Panc1 (cell line): Measurements from ENCODE around the gene FEN1.

ENCODE experiments used
- POLR2AphosphoS5 ChIP-seq: IDR thresholded peaks from 2 replicates; pipeline ENCODE4 v1.6.1; 2012; ENCODE audit warnings: mild to moderate bottlenecking, low read depth, low read length, moderate library complexity
- SIN3A ChIP-seq: IDR thresholded peaks from 2 replicates; pipeline ENCODE4 v1.6.1; 2012; ENCODE audit warnings: low read depth, mild to moderate bottlenecking, low read length, moderate library complexity, borderline replicate concordance; ENCODE audit not compliant: insufficient read depth
- TCF7L2 ChIP-seq: IDR thresholded peaks from 2 replicates; pipeline ENCODE4 v1.6.1; 2011; ENCODE audit warnings: mild to moderate bottlenecking, low read depth, low read length, inconsistent platforms
- TF ChIP-seq, protein P1 (sequence below): fragments of 450-650 bp; IDR thresholded peaks from 2 replicates; pipeline ENCODE4 v1.5.1; 2017; ENCODE audit warnings: mild to moderate bottlenecking
- TF ChIP-seq, protein P2 (sequence below), 2 experiments: IDR thresholded peaks; 2 replicates each; pipeline ENCODE4 v1.6.1; 2011 to 2012; ENCODE audit warnings: low read depth in 2 of 2, control low read depth in 1 of 2, low read length in 1 of 2, mild to moderate bottlenecking in 1 of 2, moderate library complexity in 1 of 2; ENCODE audit not compliant: insufficient read depth in 1 of 2

DNA sequence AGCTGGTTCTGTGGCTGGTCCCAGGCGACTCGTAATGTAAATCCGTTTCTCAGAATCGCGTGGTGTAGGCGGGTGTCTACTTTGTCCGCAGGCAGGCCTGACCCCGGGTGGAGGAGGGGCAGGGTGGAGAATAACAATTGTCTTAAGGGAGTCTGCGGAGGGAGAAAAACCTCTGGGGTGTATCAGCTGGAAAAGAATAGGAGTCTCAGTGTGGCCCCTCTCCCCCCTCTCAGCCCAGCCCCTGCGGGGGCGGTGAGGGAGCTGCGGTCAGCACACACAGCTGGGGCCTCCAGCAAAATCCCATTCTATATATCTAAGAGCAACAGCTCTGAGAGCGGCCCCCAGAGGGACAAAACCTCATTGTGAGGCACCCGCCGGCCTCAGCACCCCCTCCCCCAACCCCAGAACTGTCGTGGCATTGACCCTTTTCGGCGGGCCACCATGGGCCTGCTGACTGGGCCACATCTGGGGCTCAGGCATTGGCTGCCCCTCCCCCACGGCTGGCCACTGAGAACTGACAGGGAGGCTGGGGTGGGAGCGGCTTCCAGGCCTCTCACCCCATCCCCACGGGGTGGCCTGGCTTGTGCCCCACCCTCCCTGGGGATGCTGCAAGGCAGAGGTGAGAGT is 43.0 kb upstream of the FEN1 start:
- TF ChIP-seq POLR2AphosphoS5 = no peak
- TF ChIP-seq, protein P1, sequence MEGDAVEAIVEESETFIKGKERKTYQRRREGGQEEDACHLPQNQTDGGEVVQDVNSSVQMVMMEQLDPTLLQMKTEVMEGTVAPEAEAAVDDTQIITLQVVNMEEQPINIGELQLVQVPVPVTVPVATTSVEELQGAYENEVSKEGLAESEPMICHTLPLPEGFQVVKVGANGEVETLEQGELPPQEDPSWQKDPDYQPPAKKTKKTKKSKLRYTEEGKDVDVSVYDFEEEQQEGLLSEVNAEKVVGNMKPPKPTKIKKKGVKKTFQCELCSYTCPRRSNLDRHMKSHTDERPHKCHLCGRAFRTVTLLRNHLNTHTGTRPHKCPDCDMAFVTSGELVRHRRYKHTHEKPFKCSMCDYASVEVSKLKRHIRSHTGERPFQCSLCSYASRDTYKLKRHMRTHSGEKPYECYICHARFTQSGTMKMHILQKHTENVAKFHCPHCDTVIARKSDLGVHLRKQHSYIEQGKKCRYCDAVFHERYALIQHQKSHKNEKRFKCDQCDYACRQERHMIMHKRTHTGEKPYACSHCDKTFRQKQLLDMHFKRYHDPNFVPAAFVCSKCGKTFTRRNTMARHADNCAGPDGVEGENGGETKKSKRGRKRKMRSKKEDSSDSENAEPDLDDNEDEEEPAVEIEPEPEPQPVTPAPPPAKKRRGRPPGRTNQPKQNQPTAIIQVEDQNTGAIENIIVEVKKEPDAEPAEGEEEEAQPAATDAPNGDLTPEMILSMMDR = no peak
- TF ChIP-seq, protein P2, sequence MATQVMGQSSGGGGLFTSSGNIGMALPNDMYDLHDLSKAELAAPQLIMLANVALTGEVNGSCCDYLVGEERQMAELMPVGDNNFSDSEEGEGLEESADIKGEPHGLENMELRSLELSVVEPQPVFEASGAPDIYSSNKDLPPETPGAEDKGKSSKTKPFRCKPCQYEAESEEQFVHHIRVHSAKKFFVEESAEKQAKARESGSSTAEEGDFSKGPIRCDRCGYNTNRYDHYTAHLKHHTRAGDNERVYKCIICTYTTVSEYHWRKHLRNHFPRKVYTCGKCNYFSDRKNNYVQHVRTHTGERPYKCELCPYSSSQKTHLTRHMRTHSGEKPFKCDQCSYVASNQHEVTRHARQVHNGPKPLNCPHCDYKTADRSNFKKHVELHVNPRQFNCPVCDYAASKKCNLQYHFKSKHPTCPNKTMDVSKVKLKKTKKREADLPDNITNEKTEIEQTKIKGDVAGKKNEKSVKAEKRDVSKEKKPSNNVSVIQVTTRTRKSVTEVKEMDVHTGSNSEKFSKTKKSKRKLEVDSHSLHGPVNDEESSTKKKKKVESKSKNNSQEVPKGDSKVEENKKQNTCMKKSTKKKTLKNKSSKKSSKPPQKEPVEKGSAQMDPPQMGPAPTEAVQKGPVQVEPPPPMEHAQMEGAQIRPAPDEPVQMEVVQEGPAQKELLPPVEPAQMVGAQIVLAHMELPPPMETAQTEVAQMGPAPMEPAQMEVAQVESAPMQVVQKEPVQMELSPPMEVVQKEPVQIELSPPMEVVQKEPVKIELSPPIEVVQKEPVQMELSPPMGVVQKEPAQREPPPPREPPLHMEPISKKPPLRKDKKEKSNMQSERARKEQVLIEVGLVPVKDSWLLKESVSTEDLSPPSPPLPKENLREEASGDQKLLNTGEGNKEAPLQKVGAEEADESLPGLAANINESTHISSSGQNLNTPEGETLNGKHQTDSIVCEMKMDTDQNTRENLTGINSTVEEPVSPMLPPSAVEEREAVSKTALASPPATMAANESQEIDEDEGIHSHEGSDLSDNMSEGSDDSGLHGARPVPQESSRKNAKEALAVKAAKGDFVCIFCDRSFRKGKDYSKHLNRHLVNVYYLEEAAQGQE (IDR thresholded peaks at IDR 0.05; ENCODE audit: insufficient read depth in 1 of 2, low read depth in 2 of 2, low read length in 1 of 2) = no peak
- no peak for TF ChIP-seq SIN3A
- no peak for TF ChIP-seq TCF7L2
